BLaER1 treated with 17β-estradiol and CSF1 and Interleukin-3, amounts not matched to agents 10 nM and 100 nM (cell line): ENCODE measurements around the gene SLC25A34.
A peak's percentile ranks its signal among the peaks of the same experiment; 100 is the strongest.

ENCODE experiments used
- H3K27ac ChIP-seq, 11 experiments: shearing (Covaris generic); formaldehyde crosslinking; 2 replicates each; pipeline ENCODE4 v1.8.1; 2022
- H3K27me3 ChIP-seq, 11 experiments: shearing (Covaris generic); formaldehyde crosslinking; 2 replicates each; pipeline ENCODE4 v1.8.1; 2022
- H3K36me3 ChIP-seq, 11 experiments: shearing (Covaris generic); formaldehyde crosslinking; 2 replicates each; pipeline ENCODE4 v1.8.1; 2022
- H3K4me1 ChIP-seq, 10 experiments: shearing (Covaris generic); formaldehyde crosslinking; 2 replicates each; pipeline ENCODE4 v1.8.1; 2022
- H3K4me2 ChIP-seq, 11 experiments: shearing (Covaris generic); formaldehyde crosslinking; 2 replicates each; pipeline ENCODE4 v1.8.1; 2022
- H3K4me3 ChIP-seq, 10 experiments: shearing (Covaris generic); formaldehyde crosslinking; 2 replicates each; pipeline ENCODE4 v1.8.1; 2022
- H3K9ac ChIP-seq, 11 experiments: shearing (Covaris generic); formaldehyde crosslinking; 2 replicates each; pipeline ENCODE4 v1.8.1; 2022
- H3K9me3 ChIP-seq, 11 experiments: shearing (Covaris generic); formaldehyde crosslinking; replicated peaks in 1 of 11; 2 replicates each; pipeline ENCODE4 v1.8.1; 2022
- H4K20me1 ChIP-seq, 11 experiments: shearing (Covaris generic); formaldehyde crosslinking; 2 replicates each; pipeline ENCODE4 v1.8.1; 2022
- Cebpa-rat ChIP-seq, 11 experiments: shearing (Covaris generic); IDR thresholded peaks; 2 replicates each; pipeline ENCODE4 v1.8.1; 2022

Gene SLC25A34

DNA sequence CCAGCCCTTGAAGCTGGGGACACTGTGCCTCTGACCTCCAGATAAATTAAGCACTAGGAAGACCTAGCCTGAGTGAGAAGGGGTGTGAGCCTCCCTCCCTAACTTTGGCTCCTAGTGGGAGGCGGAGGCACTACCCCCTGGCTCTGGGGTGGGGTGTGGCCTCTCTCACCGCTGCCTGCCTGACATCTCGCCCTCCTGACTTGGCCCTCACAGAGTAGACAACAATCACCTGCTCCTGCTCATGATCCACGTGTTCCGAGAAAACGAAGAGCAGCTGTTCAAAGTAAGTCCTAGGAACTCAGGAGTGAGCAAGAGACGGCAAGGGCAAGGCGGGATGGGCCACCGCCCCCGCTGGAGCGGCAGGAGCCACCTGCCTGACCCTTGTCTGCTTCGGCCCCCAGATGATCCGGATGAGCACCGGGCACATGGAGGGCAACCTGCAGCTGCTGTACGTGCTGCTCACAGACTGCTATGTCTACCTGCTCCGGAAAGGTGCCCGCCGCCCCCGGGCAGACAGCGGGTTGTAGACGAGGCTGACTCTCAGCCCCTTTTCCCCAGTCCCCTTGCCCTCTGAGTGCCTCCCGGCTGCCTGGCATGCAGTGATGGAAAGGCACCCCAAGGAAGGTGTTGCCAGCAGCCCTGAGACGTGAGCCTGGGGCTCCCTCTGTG is 8.1 kb upstream of the SLC25A34 start:
- Histone ChIP-seq H3K36me3 (peaks cover 88 to 99% (median 96%) of the 10 kb centered on the region in 11 experiments), H3K4me2 (peak overlapping the region in 4 of 11 experiments; percentile 36 to 47 (median 46); a peak in 5 of 22 replicates), H3K27me3 (no peaks in the 10 kb centered on the region), H4K20me1 (peaks cover 11 to 90% (median 47%) of the 10 kb centered on the region in 11 experiments; a peak in 19 of 22 replicates), H3K27ac (no peak overlapping the region), H3K9me3 (no peaks in the 10 kb centered on the region), H3K4me3 (no peak overlapping the region), H3K4me1 (peaks cover 0 to 21% (median 9%) of the 10 kb centered on the region in 10 experiments; a peak in 12 of 20 replicates), H3K9ac (peak overlapping the region in 2 of 11 experiments; percentile 15 to 54; a peak in 1 of 22 replicates)
- no peak for TF ChIP-seq Cebpa-rat (IDR thresholded peaks at IDR 0.05)

DNA sequence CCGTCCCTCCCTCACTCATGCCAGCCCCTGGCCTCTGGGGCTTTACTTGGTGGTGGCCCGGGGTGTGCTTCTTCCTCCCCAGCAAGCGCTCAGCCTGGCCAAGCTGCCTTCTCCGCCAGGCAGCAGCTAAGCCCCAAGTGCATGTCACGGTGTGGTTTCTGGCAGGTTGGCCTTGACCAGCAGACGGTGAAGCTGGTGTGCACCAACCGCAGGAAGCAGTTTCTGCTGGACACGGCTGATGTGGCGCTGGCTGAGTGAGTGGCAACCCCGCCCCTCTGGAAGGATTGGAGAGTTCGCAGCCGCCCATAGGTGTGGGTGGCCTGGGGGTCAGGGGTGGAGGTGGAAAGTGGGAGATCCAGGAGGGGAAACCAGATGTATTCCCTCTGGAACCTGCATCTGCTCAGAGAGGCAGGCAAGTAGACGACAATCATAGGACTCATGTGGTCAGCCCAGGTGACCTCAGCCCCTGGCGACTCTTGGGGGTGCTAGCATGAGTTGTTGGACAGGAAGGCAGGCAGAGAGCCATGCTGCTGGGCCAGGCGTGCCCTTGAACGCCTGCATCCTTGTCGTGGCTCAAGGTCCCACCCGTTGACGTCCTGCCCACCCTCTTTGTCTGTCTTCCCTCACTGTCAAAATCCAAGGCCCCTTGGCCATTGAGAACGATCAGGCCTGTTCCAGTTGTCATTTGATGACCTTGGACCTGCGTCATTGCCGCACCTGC is 7.0 kb upstream of the SLC25A34 start:
- H4K20me1 ChIP-seq: peaks cover 11 to 93% (median 42%) of the 10 kb centered on the region in 11 experiments; a peak in 19 of 22 replicates
- no peaks in the 10 kb centered on the region for H3K9me3 ChIP-seq
- peak overlapping the region in 4 of 11 experiments; percentile 36 to 47 (median 46); a peak in 5 of 22 replicates for H3K4me2 ChIP-seq
- H3K27me3 ChIP-seq: no peaks in the 10 kb centered on the region
- peak overlapping the region in 2 of 11 experiments; percentile 26 to 54; a peak in 3 of 22 replicates for H3K9ac ChIP-seq
- H3K4me1 ChIP-seq: peaks cover 0 to 21% (median 9%) of the 10 kb centered on the region in 10 experiments; a peak in 13 of 20 replicates
- H3K4me3 ChIP-seq: no peak overlapping the region
- H3K36me3 ChIP-seq: peaks cover 90 to 99% (median 96%) of the 10 kb centered on the region in 11 experiments
- no peak overlapping the region for H3K27ac ChIP-seq
- TF ChIP-seq Cebpa-rat (IDR thresholded peaks at IDR 0.05): no peak

DNA sequence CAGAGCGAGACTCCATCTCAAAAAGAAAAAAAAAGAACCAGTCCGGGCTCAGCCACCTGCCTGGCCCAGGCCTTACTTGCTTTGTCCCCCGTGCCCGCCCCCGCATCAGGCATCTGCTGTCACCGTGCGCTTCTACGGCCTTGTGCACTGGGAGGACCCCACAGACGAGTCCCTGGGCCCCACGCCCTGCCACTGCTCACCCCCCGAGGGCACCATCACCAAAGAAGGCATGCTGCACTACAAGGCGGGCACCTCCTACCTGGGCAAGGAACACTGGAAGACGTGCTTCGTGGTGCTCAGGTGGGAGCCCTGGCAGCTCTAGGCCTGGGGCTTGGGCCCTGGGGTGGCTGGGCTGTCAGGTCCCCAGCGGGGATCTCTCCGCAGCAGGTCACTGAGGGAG is 5.6 kb upstream of the SLC25A34 start:
- Histone ChIP-seq H4K20me1 (peaks cover 11 to 94% (median 40%) of the 10 kb centered on the region in 11 experiments; a peak in 19 of 22 replicates), H3K27ac (no peak overlapping the region), H3K4me2 (no peak overlapping the region), H3K9me3 (no peaks in the 10 kb centered on the region), H3K36me3 (peaks cover 88 to 99% (median 96%) of the 10 kb centered on the region in 11 experiments), H3K9ac (no peak overlapping the region), H3K27me3 (no peaks in the 10 kb centered on the region), H3K4me3 (no peak overlapping the region), H3K4me1 (peaks cover 0 to 22% (median 11%) of the 10 kb centered on the region in 10 experiments; a peak in 15 of 20 replicates)
- TF ChIP-seq Cebpa-rat (IDR thresholded peaks at IDR 0.05): no peak

DNA sequence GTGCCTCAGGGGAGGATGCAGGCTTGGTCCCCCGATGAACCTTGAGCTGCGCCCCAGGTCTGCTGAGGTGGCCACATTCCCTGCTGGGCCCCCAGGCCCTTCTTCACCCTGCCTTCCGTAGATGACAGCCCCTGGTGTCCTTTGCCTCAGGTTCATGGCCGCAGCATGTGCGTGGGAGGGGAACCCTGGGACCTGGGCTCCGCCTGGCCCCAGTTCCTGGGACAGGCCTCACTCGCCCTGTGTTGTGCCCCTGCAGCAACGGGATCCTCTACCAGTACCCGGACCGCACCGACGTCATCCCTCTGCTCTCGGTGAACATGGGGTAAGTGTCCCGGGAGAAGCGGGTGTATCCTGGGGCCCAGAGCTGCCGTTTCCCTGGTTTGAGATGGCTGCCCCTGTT is 5.1 kb upstream of the SLC25A34 start:
- Histone ChIP-seq H4K20me1 (peaks cover 11 to 94% (median 40%) of the 10 kb centered on the region in 11 experiments; a peak in 19 of 22 replicates), H3K4me1 (peaks cover 0 to 23% (median 13%) of the 10 kb centered on the region in 10 experiments; a peak in 15 of 20 replicates), H3K27ac (no peak overlapping the region), H3K9me3 (no peaks in the 10 kb centered on the region), H3K4me2 (no peak overlapping the region), H3K27me3 (no peaks in the 10 kb centered on the region), H3K9ac (no peak overlapping the region), H3K36me3 (peaks cover 83 to 95% (median 91%) of the 10 kb centered on the region in 11 experiments), H3K4me3 (no peak overlapping the region)
- no peak for TF ChIP-seq Cebpa-rat (IDR thresholded peaks at IDR 0.05)

DNA sequence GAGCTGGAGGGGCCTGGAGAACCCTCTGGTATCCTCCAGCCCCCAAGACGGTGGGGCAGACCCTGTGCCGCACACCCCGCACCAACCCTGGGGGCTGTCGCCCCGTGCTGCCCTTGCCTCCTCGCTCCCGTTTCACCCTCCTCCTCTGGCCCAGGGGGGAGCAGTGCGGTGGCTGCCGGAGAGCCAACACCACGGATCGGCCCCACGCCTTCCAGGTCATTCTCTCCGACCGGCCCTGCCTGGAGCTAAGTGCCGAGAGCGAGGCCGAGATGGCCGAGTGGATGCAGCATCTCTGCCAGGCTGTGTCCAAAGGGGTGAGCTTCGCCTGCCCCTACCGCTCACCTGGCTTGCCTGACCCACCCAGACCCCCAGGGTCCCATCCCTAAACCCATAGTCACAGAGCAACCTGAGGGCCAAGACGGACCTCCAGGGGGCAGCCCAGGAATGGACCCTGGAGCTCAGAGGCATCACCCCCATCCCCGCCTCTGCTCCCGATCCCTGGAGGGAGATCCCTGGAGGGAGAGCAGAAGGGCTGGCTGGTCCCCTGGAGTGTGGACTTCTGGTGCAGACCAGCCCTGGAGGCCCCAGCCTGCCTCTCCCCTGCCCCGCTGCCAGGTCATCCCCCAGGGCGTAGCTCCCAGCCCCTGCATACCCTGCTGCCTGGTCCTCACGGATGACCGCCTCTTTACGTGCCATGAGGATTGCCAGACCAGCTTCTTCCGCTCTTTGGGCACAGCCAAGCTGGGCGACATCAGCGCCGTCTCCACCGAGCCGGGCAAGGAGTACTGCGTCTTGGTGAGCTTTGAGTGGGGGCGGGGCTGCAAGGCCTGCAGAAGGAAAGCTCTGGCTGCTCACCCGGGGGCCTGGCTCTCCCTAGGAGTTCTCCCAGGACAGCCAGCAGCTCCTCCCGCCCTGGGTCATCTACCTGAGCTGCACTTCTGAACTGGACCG is 4.0 kb upstream of the SLC25A34 start:
- H3K9me3 ChIP-seq: no peaks in the 10 kb centered on the region
- no peak for TF ChIP-seq Cebpa-rat (IDR thresholded peaks at IDR 0.05)
- H4K20me1 ChIP-seq: peaks cover 11 to 92% (median 44%) of the 10 kb centered on the region in 11 experiments; a peak in 19 of 22 replicates
- H3K36me3 ChIP-seq: peaks cover 72 to 84% (median 80%) of the 10 kb centered on the region in 11 experiments
- no peak overlapping the region for H3K4me2 ChIP-seq
- H3K4me1 ChIP-seq: peaks cover 0 to 23% (median 13%) of the 10 kb centered on the region in 10 experiments; a peak in 15 of 20 replicates
- H3K4me3 ChIP-seq: no peak overlapping the region
- no peak overlapping the region for H3K9ac ChIP-seq
- no peaks in the 10 kb centered on the region for H3K27me3 ChIP-seq
- no peak overlapping the region for H3K27ac ChIP-seq

DNA sequence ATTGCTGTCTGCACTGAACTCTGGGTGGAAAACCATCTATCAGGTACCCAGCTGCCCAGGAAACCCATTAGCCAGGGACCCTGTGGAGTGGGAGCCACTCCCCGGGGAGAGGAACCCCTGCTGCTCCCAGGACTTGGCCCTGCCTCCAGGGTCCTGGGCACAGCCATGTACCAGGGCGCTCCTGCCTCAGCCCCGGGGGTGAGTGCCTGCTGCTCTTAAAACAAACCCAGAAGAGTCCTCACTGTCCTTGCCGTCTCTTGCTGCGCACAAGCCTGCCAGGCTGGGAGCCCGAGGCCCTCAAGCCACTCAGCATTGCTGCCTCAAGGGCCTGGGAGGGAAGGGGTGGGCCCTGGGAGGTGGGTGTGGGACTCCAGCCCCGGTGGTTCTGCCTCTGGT is 3.4 kb upstream of the SLC25A34 start:
- H3K27ac ChIP-seq: no peak overlapping the region
- peaks cover 0 to 21% (median 13%) of the 10 kb centered on the region in 10 experiments; a peak in 15 of 20 replicates for H3K4me1 ChIP-seq
- H3K9ac ChIP-seq: no peak overlapping the region; a peak in 1 of 22 replicates
- H4K20me1 ChIP-seq: peaks cover 11 to 90% (median 42%) of the 10 kb centered on the region in 11 experiments; a peak in 19 of 22 replicates
- H3K4me3 ChIP-seq: no peak overlapping the region
- TF ChIP-seq Cebpa-rat (IDR thresholded peaks at IDR 0.05): no peak
- no peaks in the 10 kb centered on the region for H3K27me3 ChIP-seq
- H3K4me2 ChIP-seq: no peak overlapping the region
- peaks cover 65 to 78% (median 73%) of the 10 kb centered on the region in 11 experiments for H3K36me3 ChIP-seq
- H3K9me3 ChIP-seq: no peaks in the 10 kb centered on the region

DNA sequence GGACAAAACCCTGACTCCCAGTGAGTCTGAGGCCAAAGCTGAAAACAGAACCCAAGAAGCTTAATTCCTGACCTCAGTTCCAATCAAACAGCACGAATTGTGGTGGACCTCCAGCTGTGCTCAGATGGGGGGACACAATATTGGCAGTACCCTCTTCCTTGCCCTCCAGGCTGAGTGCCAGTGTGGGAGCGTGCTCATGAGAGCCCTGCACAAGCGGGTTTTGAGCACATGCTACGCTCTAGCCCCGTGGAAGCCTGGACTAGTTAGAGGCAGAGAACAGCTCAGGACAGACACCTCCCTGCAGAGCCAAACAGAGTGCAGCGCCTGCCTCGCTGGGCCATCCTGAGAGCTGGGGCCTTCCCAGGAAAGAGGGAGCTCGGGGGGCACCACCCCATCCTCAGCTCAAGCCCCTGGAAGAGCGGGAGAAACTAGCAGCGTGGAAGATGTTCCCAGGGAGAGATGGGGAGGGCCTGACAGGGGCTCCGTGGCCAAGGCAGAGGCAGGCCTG is 2.8 kb upstream of the SLC25A34 start:
- Histone ChIP-seq H3K9ac (no peak overlapping the region; a peak in 1 of 22 replicates), H3K36me3 (peaks cover 59 to 72% (median 67%) of the 10 kb centered on the region in 11 experiments), H3K4me2 (no peak overlapping the region), H3K4me3 (no peak overlapping the region), H3K27me3 (no peaks in the 10 kb centered on the region), H3K4me1 (peaks cover 1 to 21% (median 14%) of the 10 kb centered on the region in 10 experiments; a peak in 15 of 20 replicates), H3K9me3 (no peaks in the 10 kb centered on the region), H3K27ac (no peak overlapping the region), H4K20me1 (peaks cover 8 to 90% (median 36%) of the 10 kb centered on the region in 11 experiments; a peak in 18 of 22 replicates)
- TF ChIP-seq Cebpa-rat (IDR thresholded peaks at IDR 0.05): no peak

DNA sequence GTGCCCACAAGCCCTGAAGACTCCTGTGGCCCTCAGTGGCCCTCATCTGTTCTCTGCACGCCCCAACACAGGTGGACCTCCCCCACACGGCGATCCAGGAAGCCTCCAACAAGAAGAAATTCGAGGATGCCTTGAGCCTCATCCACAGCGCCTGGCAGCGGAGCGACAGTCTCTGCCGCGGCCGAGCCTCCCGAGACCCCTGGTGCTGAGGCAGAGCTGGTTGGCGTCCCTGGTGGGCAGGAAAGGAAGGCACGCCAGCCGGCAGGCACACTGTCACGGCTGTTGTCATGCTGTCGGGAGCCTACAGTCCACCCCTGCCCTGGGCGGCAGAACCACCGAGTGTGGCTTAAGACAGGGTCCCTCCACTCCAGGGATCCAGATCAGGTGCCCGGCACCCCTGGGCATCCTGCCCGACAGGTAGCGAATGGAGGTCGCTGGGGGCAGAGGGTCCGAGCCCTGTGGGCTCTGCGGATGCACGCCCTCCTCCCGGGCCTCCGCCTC is 2.3 kb upstream of the SLC25A34 start:
- no peak overlapping the region for H3K9ac ChIP-seq
- no peak for TF ChIP-seq Cebpa-rat (IDR thresholded peaks at IDR 0.05)
- peaks cover 54 to 67% (median 62%) of the 10 kb centered on the region in 11 experiments for H3K36me3 ChIP-seq
- H3K4me3 ChIP-seq: no peak overlapping the region
- no peak overlapping the region for H3K27ac ChIP-seq
- no peaks in the 10 kb centered on the region for H3K9me3 ChIP-seq
- H3K4me1 ChIP-seq: peaks cover 6 to 20% (median 15%) of the 10 kb centered on the region in 10 experiments; a peak in 15 of 20 replicates
- no peaks in the 10 kb centered on the region for H3K27me3 ChIP-seq
- no peak overlapping the region for H3K4me2 ChIP-seq
- H4K20me1 ChIP-seq: peaks cover 3 to 90% (median 32%) of the 10 kb centered on the region in 11 experiments; a peak in 18 of 22 replicates
